NOMO-1 (cell line): ENCODE measurements around the gene ATP4A.

Experiments used
- DNase-seq, 2 experiments: peaks; one replicate each; lab custom pipeline; 2025; ENCODE audit not compliant: unreplicated experiment in 2 of 2; lab: John Stamatoyannopoulos, UW

ATP4A gene

DNA sequence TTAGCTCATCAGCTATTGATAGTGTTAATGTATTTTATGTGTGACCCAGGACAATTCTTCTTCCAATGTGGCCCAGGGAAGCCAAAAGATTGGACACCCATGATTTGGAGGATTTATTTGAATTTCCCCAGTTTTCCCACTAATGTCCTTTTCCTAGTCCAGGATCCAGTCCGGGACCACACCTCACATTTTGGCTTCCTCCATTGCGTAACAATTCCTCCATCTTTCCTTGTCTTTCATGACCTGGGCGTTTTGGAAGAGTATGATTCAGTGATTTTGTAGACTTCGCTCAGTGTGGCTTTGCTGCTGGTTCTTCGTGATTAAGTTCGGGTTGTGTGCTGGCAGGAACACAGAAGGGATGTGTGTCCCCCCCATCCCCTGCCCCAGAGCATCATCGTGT is 3.3 kb upstream of the ATP4A start:
- no peak for DNase-seq

GRCh38 chr19:35565016-35565856 is 1.8 kb upstream of the ATP4A start:
- DNase-seq: no peak

GRCh38 chr19:35562776-35563175 is 682 bp downstream of the ATP4A start:
- DNase-seq: no peak

DNA sequence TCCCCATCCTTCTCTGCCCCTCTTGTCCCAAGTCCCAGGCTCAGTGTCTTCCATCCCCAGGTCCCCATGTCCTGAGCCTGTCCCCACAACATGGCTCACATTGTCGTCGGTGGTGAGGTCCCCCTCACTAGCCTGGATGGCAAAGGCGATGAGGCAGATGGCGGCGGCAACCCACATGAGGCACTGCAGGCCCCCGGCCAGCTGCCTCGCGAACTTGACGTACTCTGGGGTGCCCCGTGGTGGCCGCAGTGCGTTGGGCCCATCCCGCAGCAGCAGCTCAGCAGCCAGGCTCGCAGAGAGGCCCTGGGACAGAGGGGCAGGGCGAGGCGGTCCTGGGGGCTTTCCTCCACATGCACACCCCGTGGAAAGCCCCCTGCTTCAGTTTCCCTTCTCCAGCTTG is 1.1 kb downstream of the ATP4A start:
- no peak for DNase-seq

- no peak for DNase-seq
Measured at GRCh38 chr19:35561436-35561835, 2.0 kb downstream of the ATP4A start.

DNA sequence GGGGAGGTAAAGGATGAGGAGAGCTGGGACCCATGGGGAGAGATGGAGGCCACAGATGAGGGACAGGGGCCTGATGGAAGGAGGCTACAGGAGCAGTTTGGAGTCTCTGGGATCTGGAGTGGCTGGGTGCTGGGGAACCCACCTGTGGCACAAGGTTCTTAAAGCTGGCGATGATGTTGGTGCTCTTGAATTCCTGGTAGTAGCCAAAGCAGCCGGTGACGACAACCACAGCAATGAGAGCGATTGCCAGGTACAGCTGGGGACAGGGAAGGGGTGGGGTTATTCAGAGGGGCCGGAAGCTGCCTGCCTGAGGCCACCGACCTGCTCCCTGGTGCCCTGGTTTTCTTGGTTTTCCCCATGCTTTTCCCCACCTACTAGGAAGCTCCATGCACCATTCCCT is 2.8 kb downstream of the ATP4A start:
- no peak for DNase-seq

DNA sequence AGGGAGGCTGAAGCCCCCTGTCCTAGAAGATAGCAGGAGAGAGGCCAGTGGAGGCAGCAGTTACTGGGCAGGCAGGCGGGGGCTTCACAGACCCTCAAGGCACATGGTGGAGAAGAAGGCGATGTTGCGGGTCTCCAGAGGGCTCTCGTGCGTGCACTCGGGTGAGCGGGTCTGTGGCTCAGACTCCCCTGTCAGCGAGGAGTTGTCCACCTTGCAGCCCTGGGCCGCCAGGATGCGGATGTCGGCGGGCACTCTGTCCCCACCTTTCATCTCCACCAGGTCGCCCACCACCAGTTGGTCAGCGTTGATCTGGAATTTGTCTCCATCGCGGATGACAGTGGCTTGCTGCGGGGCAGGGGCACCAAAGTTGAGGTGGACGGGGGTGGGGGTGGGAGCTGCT is 3.2 kb downstream of the ATP4A start:
- no peak for DNase-seq

DNA sequence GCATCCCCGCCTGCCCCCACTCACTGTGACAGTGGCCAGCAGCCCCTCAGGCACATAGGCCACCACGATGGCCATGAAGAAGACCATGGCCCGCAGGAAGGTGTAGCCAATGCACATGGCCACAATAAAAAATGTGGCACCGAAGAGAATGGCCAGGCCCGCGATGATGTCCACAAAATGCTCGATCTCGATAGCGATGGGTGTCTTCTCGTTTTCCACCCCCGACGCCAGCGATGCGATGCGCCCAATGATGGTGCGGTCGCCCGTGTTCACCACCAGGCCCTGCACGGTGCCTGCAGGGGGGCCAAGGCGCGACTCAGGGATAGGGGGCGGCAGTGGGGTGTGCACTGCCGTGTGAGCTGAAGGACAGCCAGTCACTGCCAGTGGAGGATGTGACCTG is 3.7 kb downstream of the ATP4A start:
- DNase-seq: no peak

DNA sequence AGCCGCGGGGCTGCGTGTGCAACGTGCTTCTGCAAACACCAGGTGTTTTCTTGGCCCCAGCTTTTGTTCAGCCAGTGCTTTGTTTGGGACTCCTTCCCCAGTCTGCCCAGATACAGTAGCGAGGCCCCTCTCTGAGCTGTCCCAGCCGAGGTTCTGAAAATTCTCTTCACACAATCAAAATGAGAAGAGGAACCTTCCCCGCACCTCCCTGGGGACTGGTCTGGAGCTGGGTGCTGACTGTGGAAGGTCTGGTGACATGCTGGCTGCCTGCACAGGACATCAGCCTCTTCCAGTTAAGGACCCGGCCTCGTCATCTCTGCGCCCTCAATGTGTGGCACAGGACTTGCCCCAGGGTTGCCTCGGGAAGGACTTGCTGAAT is 4.2 kb downstream of the ATP4A start:
- DNase-seq: no peak

- DNase-seq: no peak
Measured at GRCh38 chr19:35558400-35559280, 4.8 kb downstream of the ATP4A start.

- DNase-seq: no peak
Measured at GRCh38 chr19:35557539-35558399, 5.7 kb downstream of the ATP4A start.

DNA sequence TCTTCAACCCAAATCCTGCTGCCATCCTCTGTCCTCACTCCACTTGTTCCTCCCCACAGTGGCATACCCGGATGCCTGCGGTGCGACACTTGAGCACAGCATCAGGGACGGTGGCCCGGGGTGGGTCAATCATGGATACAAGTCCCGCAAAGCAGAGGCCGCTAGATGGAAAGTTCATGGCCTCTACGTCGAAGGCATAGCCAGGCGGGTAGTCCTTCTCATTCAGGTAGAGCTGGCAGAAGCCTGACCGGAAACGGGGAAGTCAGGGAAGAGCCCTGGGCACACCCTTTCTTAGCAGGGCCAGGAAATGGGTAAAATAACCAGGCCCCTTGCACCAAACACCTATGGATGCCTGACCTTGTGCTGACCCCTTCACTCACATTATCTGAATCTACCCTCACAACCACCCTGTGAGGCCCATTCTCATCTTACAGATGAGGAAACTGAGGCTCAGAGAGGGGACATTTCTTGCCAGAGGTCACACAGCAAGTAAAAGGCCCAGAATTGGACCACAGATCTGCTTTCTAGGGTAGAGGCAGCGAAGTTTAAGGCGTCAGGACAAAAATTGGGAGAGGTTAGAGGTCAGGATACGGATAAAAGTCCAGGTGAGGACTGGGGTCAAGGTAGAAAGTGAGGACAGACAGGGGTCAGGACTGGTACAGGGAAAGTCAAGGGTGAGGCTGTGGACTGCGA is 6.5 kb downstream of the ATP4A start:
- no peak for DNase-seq

DNA sequence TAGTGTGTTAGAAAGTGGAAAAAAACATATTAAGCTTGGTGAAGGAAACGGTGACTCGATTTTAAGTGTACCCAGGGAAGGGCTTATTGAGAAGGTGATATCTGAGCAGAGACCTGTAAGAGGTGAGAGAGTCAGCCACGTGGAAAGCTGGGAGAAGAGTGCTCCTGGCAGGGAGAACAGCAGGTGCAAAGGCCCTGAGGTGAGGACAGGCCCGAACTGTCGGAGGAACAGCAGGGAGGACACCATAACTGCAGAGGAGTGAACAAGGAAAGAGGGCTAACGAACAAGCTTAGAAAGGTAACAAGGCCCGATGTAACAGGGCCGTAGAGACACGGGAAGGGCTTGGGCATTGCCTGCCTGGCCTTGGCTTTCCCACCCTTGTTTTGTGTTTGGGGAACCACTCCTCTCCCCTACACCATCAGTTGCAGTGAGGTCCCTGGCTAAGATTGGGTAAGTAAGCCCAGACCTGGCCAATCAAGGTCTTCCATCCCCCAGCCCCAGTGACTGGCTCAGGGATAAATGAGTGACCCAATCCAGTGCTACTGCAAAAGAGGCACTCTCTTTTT is 7.3 kb downstream of the ATP4A start:
- no peak for DNase-seq

- no peak for DNase-seq
Measured at GRCh38 chr19:35555301-35556005, 8.0 kb downstream of the ATP4A start.

GRCh38 chr19:35554076-35554475 is 9.4 kb downstream of the ATP4A start:
- no peak for DNase-seq

DNA sequence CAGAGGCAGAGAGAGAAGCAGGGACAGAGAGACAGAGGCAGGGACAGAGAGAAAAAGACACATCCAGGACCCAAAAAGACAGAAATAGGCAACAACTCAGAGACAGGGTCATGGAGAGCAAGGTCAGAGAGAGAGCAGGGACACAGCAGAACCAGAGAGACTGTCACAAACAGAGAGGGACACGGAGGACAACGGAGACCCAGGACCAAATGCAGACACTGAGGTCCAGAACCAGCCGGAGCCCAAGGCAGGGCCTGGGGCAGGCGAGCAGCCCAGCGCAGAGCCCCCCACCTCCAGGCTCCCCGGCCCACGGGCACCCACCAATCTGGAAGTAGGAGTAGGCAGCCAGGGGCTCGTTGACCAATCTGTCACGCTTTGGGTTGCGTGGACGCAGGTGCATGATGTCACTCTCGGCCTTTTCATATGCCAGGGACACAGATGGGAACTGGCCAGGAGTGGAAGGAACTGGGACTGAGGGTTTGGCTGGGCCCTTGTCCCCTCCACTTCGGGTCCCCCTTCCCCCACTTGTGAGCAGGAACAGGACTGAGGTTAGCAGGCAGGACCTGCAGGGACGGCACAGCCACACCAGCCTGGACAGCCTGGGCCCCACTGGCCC is 10.0 kb downstream of the ATP4A start:
- no peak for DNase-seq

DNA sequence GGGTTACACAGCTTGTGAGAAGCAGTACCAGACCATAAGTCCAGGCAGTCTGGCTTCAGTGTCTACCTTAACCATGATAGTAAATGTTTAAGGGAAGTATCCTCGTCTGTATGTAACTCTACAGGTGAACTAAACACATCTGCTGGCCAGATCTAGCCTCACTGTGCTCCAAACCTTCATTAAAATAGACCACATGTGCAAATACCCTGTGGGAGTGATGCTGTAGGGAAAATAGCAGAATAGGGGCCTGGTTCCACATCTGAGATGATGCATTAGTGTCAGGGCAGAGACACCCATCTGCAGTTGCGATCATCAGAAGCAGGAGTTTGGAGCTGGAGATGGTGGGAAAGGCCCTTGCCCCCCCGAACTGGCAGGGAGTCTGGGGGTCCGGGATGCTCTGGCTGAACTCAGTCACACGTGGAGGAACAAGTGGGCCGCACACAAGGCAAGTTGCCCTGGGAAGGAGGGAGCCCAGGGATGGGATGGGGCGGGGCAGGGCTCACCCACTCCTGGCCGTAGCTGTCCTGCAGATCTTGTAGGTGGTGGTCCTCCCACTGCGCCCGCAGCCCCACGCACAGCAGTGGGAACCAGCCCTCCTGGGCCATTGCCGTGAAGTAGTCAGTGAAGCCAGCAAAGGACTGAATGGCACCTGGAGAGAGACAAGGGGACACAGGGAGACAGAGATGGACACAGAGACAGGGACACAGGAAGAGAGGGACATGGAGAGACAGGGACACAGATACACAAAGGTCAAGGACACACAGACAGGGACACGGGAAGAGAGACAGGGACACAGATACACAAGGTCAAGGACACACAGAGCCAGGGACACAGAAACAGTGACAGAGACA is 10.7 kb downstream of the ATP4A start:
- DNase-seq: no peak

DNA sequence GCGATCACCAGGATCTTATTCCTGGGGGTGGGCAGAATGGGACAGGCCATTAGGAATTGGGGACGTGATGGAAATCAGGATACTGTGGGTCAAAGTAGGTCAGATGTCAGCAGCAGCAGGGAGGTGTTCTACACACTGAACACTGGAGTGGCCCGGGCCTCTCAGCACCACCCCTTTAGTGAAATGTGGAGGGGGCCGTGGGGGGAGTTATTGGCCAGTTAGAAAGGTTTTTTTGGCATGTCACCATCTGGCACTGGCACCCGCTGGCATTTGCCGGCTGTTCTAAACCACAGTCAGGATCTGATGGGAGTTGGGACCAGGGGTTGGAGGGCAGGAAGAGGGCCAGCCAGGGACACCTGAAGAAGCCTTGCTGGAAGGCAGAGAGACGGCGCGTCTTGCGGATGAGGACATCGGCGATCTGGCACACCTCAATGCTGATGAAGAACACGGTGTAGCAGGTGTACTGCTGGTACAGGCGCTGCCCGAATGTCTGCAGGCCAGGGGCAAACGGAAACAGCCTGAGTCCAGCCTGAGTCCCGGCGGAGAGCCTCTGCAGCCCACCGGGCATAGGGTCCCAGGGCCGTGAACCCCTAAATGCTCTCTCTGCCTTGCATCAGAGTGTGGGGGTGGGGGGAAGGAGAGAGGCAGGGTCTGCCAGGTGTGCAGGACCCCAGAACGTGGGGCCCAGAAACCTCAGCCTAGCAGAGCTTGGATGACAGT is 12.2 kb downstream of the ATP4A start:
- DNase-seq: no peak
